Measurements from ENCODE around the gene CHCHD3.

The CHCHD3 gene

DNA sequence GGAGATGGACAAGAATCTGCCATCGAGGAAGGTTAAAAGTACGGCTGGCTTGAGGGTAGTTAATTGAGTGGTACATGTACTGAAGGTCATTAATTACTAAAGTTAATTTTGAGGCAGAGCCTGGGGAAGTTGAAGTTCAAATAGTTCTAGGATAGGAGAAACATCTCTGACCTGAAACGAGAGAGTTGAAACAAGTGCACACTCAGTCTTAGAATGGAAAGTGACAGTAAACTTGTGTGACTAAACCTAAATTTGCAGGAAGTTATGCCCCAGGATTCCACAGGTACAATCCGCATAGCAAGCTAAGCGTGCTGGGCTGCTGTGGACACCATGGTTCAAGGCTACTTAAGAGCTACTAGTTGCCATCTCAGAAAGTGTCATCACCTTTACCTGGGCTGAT, 209.9 kb downstream of the CHCHD3 start:
- no peaks in the 10 kb centered on the region for H3K36me3 ChIP-seq (ENCODE audit: insufficient read depth)
- no peak overlapping the region for H2AFZ ChIP-seq (ENCODE audit: low read depth)
- no peaks in the 10 kb centered on the region for H4K20me1 ChIP-seq (ENCODE audit: insufficient read depth)
- no peak overlapping the region for H3K27ac ChIP-seq
- no peaks in the 10 kb centered on the region for H3K27me3 ChIP-seq (ENCODE audit: insufficient read depth, low read depth)
- no peak overlapping the region for H3K4me3 ChIP-seq (IDR thresholded peaks at IDR 0.05; ENCODE audit: insufficient read depth, low read depth, low read length)
- H3K79me2 ChIP-seq (ENCODE audit: insufficient read depth, low read depth) = no peaks in the 10 kb centered on the region
- no peak overlapping the region for H3K9ac ChIP-seq
- no peak for TF ChIP-seq CTCF (conservative IDR thresholded peaks at IDR 0.05; ENCODE audit: low read depth, low read length)
- H3K4me1 ChIP-seq (ENCODE audit: low read depth, poor library complexity, severe bottlenecking) = no peaks in the 10 kb centered on the region
- H3K4me2 ChIP-seq = no peak overlapping the region

DNA sequence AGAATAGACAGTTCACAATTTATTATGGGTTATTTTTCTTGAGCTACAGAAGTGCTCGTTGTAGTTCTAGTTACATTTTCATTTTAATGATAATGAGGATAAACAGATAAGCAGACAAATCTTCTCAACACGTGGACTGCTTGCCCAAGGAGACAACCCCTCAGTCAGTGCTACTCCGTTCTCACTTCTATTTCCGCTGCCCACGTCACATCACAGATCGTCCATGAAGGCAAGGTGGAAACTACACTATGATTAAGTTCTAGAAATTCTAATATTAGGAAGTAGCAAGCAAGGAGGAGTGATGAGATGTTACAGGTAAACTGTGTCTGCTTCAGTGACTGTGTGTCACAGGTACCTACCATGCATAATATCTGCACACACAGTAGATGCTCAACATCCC, 210.5 kb downstream of the CHCHD3 start:
- Histone ChIP-seq H3K27me3 (ENCODE audit: insufficient read depth, low read depth) (no peaks in the 10 kb centered on the region), H3K79me2 (ENCODE audit: insufficient read depth, low read depth) (no peaks in the 10 kb centered on the region), H3K4me2 (no peak overlapping the region), H4K20me1 (ENCODE audit: insufficient read depth) (no peaks in the 10 kb centered on the region), H3K4me1 (ENCODE audit: low read depth, poor library complexity, severe bottlenecking) (no peaks in the 10 kb centered on the region), H2AFZ (ENCODE audit: low read depth) (no peak overlapping the region), H3K9ac (no peak overlapping the region), H3K4me3 (IDR thresholded peaks at IDR 0.05; ENCODE audit: insufficient read depth, low read depth, low read length) (no peak overlapping the region), H3K27ac (no peak overlapping the region), H3K36me3 (ENCODE audit: insufficient read depth) (no peaks in the 10 kb centered on the region)
- TF ChIP-seq CTCF (conservative IDR thresholded peaks at IDR 0.05; ENCODE audit: low read depth, low read length) = no peak

DNA sequence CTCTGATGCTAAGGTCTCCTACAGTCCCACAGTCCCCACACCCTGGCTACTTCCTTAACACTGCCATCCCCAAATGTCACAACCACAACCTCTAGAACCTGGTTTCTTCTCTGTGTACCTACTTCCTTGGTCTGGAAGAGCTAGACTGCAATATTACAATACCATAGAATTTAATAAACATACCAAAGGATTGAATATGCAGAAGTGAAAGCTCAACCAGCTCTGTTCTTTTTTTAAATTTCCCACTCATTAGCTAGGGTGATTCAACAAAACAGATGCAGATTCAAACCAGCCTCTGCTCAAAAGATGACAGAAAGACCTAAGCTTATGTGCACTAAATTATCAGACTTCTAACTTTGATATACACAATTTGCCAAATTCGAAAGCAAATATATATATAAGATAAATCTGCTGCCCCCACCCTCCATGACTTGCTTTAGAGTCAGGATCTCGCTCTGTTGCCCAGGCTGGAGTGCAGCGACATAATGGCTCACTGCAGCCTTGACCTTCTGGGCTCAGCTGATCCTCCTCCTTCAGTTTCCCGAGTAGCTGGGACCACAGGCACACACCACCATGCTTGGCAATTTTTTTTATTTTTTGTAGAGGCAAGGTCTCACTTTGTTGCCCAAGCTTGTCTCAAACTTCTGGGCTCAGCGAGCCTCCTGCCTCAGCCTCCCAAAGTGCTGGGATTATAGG, 212.6 kb downstream of the CHCHD3 start:
- no peak overlapping the region for H3K4me2 ChIP-seq
- H3K27ac ChIP-seq = no peak overlapping the region
- no peak overlapping the region for H2AFZ ChIP-seq (ENCODE audit: low read depth)
- H3K4me3 ChIP-seq (IDR thresholded peaks at IDR 0.05; ENCODE audit: insufficient read depth, low read depth, low read length) = no peak overlapping the region
- H3K4me1 ChIP-seq (ENCODE audit: low read depth, poor library complexity, severe bottlenecking) = no peaks in the 10 kb centered on the region
- H3K9ac ChIP-seq = no peak overlapping the region
- H3K36me3 ChIP-seq (ENCODE audit: insufficient read depth) = no peaks in the 10 kb centered on the region
- no peak for TF ChIP-seq CTCF (conservative IDR thresholded peaks at IDR 0.05; ENCODE audit: low read depth, low read length)
- no peaks in the 10 kb centered on the region for H4K20me1 ChIP-seq (ENCODE audit: insufficient read depth)
- no peaks in the 10 kb centered on the region for H3K79me2 ChIP-seq (ENCODE audit: insufficient read depth, low read depth)
- H3K27me3 ChIP-seq (ENCODE audit: insufficient read depth, low read depth) = no peaks in the 10 kb centered on the region

GRCh38 chr7:132866551-132866950, 215.3 kb downstream of the CHCHD3 start:
- H2AFZ ChIP-seq (ENCODE audit: low read depth) = no peak overlapping the region
- H3K4me2 ChIP-seq = no peak overlapping the region
- H3K4me3 ChIP-seq (IDR thresholded peaks at IDR 0.05; ENCODE audit: insufficient read depth, low read depth, low read length) = no peak overlapping the region
- no peaks in the 10 kb centered on the region; the same call in 1 of the 2 replicates for H3K79me2 ChIP-seq (ENCODE audit: insufficient read depth, low read depth)
- no peaks in the 10 kb centered on the region for H3K4me1 ChIP-seq (ENCODE audit: low read depth, poor library complexity, severe bottlenecking)
- H4K20me1 ChIP-seq (ENCODE audit: insufficient read depth) = no peaks in the 10 kb centered on the region
- no peak for TF ChIP-seq CTCF (conservative IDR thresholded peaks at IDR 0.05; ENCODE audit: low read depth, low read length)
- H3K27me3 ChIP-seq (ENCODE audit: insufficient read depth, low read depth) = no peaks in the 10 kb centered on the region
- H3K9ac ChIP-seq = no peak overlapping the region
- no peak overlapping the region for H3K27ac ChIP-seq
- H3K36me3 ChIP-seq (ENCODE audit: insufficient read depth) = no peaks in the 10 kb centered on the region
